Lung (tissue), 12 donors: ENCODE results near the gene ULK4. TPM values are rescaled to one million over a fixed set of nuclear protein-coding genes. Genes with fewer than 3 reads are reported as not detected.

Source experiments
- ATAC-seq: fragments of 200-7000 bp; cut with Tn5 transposase; one replicate; pipeline ENCODE4 v1.9.1; 2020; ENCODE audit warnings: moderate number of reproducible peaks; ENCODE audit not compliant: insufficient read depth, low FRiP score
- DNase-seq, 3 donors: peaks; one replicate each; pipeline ENCODE4 v3.0.0-alpha.2; 2013 to 2017
- H3K27ac ChIP-seq, 2 donors: one replicate each; pipeline ENCODE4 v1.5.1; 2013; ENCODE audit warnings: mild to moderate bottlenecking in 2 of 2, moderate library complexity in 2 of 2, control low read depth in 1 of 2, inconsistent platforms in 1 of 2, low read depth in 1 of 2, low read length in 1 of 2
- H3K27me3 ChIP-seq, 3 donors: one replicate each; pipeline ENCODE4 v1.5.1; 2013; ENCODE audit warnings: low read length in 2 of 3; ENCODE audit not compliant: control insufficient read depth in 3 of 3, insufficient read depth in 3 of 3
- H3K36me3 ChIP-seq, 4 donors: one replicate each; pipeline ENCODE4 v1.5.1; 2013; ENCODE audit warnings: low read length in 4 of 4, mild to moderate bottlenecking in 1 of 4, moderate library complexity in 1 of 4; ENCODE audit not compliant: control insufficient read depth in 4 of 4, insufficient read depth in 4 of 4
- H3K4me1 ChIP-seq, 5 donors: one replicate each; pipeline ENCODE4 v1.5.1; 2013; ENCODE audit warnings: low read length in 5 of 5, mild to moderate bottlenecking in 2 of 5, moderate library complexity in 1 of 5; ENCODE audit not compliant: control insufficient read depth in 5 of 5, insufficient read depth in 5 of 5
- H3K4me3 ChIP-seq: one replicate; pipeline ENCODE4 v1.5.1; 2013; ENCODE audit warnings: mild to moderate bottlenecking, control low read depth, moderate library complexity
- H3K9ac ChIP-seq, 2 donors: one replicate each; pipeline ENCODE4 v1.5.1; 2013; ENCODE audit warnings: low read length in 2 of 2, control low read depth in 1 of 2; ENCODE audit not compliant: insufficient read depth in 1 of 2
- H3K9me3 ChIP-seq, 4 donors: one replicate each; pipeline ENCODE4 v1.5.1; 2013; ENCODE audit warnings: low read length in 3 of 4, mild to moderate bottlenecking in 1 of 4, moderate library complexity in 1 of 4; ENCODE audit not compliant: control insufficient read depth in 4 of 4, insufficient read depth in 3 of 4
- WGBS, 2 donors: extraction: QIAGEN DNeasy Blood & Tissue Kit; methylation state at CpG; one replicate each; pipeline ENCODE4 v1.1.7; 2013; 5-methylcytosine and 5-hydroxymethylcytosine counted together
- polyA plus RNA-seq, 2 donors: library from polyadenylated mRNA; stranded (reverse); fragments of 200-250 nt; gene quantifications; one replicate each; pipeline ENCODE4 v1.2.1, GENCODE V29; 2013
- total RNA-seq, 2 donors: library from RNA; depleted of rRNA in 1 of 2; stranded (reverse); fragments of >200 nt in 1 of 2; gene quantifications; one replicate each; pipeline ENCODE4 v1.2.1, GENCODE V29; 2014 to 2021
- TF ChIP-seq, protein P1 (sequence below): IDR thresholded peaks from 2 replicates; pipeline ENCODE4 v1.5.1; 2012; ENCODE audit warnings: mild to moderate bottlenecking; ENCODE audit errors: control extremely low read depth, extremely low read depth
- donor health status: control.
- donor health status: control.
- donor health status: Bipolar disorder and iron deficiency.
- donor health status: healthy.
- donor health status: DM: yes; HTN: yes; CAD: no.

The ULK4 gene
- total and polyA plus RNA-seq, 4 donors = 2.8 to 56.0 (median 12.6) TPM

DNA sequence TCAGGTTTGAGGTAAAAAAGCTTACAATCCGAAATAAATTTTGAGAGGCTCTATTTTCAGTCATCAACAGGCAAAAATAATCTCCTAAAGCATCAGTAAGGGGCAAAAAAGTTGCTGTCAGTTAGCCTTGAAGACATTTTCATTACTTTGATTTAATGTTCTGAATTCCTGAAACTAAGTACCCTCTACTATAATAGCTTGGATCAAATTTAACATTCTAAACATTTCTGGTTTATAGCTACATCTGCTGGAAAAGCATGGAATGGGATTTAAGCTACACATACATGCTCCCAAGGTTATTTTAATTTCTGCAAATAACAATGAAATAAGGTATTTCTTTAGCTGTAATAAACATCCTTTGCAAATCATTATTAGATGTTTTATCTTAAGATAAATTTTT, 245.4 kb downstream of the ULK4 start:
- peaks cover 0 to 3% (median 0%) of the 10 kb centered on the region in 4 donors for H3K9me3 ChIP-seq
- 78 to 80% methylated on average over 1 of the region's 1 CpG for WGBS, 2 donors
- no peak overlapping the region for H3K27ac ChIP-seq
- no peaks in the 10 kb centered on the region for H3K36me3 ChIP-seq
- no peaks in the 10 kb centered on the region for H3K4me1 ChIP-seq
- ATAC-seq (no peak), DNase-seq (peak in 2 of 3 donors; percentile 51 to 63)
- TF ChIP-seq, protein P1, sequence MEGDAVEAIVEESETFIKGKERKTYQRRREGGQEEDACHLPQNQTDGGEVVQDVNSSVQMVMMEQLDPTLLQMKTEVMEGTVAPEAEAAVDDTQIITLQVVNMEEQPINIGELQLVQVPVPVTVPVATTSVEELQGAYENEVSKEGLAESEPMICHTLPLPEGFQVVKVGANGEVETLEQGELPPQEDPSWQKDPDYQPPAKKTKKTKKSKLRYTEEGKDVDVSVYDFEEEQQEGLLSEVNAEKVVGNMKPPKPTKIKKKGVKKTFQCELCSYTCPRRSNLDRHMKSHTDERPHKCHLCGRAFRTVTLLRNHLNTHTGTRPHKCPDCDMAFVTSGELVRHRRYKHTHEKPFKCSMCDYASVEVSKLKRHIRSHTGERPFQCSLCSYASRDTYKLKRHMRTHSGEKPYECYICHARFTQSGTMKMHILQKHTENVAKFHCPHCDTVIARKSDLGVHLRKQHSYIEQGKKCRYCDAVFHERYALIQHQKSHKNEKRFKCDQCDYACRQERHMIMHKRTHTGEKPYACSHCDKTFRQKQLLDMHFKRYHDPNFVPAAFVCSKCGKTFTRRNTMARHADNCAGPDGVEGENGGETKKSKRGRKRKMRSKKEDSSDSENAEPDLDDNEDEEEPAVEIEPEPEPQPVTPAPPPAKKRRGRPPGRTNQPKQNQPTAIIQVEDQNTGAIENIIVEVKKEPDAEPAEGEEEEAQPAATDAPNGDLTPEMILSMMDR = no peak
- H3K9ac ChIP-seq = no peak overlapping the region
- H3K27me3 ChIP-seq = no peaks in the 10 kb centered on the region
- H3K4me3 ChIP-seq = no peak overlapping the region

- H3K4me3 ChIP-seq = no peak overlapping the region
- 85 to 94% methylated on average over 3 of the region's 3 CpGs for WGBS, 2 donors
- ATAC-seq (no peak), DNase-seq (no peak)
- H3K27ac ChIP-seq = no peak overlapping the region
- H3K9me3 ChIP-seq = peaks cover 0 to 3% (median 0%) of the 10 kb centered on the region in 4 donors
- H3K27me3 ChIP-seq = no peaks in the 10 kb centered on the region
- H3K4me1 ChIP-seq = peaks cover 0 to 5% (median 0%) of the 10 kb centered on the region in 5 donors
- H3K36me3 ChIP-seq = no peaks in the 10 kb centered on the region
- no peak overlapping the region for H3K9ac ChIP-seq
- TF ChIP-seq, protein P1 = no peak
Observed at GRCh38 chr3:41715376-41715775, 246.5 kb downstream of the ULK4 start.

GRCh38 chr3:41711651-41712050, 250.3 kb downstream of the ULK4 start:
- no peak for ATAC-seq
- Histone ChIP-seq H3K9ac (no peak overlapping the region), H3K9me3 (peaks cover 0 to 3% (median 0%) of the 10 kb centered on the region in 4 donors), H3K4me3 (no peak overlapping the region), H3K27me3 (no peaks in the 10 kb centered on the region), H3K4me1 (peaks cover 0 to 5% (median 0%) of the 10 kb centered on the region in 5 donors), H3K27ac (no peak overlapping the region), H3K36me3 (no peaks in the 10 kb centered on the region)
- peak in 2 of 3 donors; percentile 13 to 34 for DNase-seq
- TF ChIP-seq, protein P1 = no peak
